Activated T-helper 17 cell treated with anti-CD3 and anti-CD28 coated beads, Interleukin-2, amount 50 U/mL, for 72 hours (primary cell): ENCODE measurements around the gene KCTD11. TPM values are rescaled to one million over a fixed set of nuclear protein-coding genes. Genes with fewer than 3 reads are reported as not detected.
A peak's percentile ranks its signal among the peaks of the same experiment; 100 is the strongest.
"Not testable (repeated sequence)": the region's sequence is repeated elsewhere in the genome, so short reads cannot be mapped to it uniquely, and the experiment has no call there.

Experiments used
- ATAC-seq: fragments of 150-1000 bp; cut with Tn5 transposase; replicated peaks from 2 replicates; pipeline ENCODE4 v1.10.0; 2021; ENCODE audit warnings: mild to moderate bottlenecking, moderate library complexity
- H3K27ac Mint-ChIP-seq: one replicate; pipeline ENCODE4 v1.8.0; 2022; ENCODE audit warnings: mixed read lengths
- H3K27me3 Mint-ChIP-seq: one replicate; pipeline ENCODE4 v1.8.0; 2022; ENCODE audit warnings: mixed read lengths
- H3K36me3 Mint-ChIP-seq: one replicate; pipeline ENCODE4 v1.8.0; 2022; ENCODE audit warnings: low read depth, mild to moderate bottlenecking, mixed read lengths
- H3K4me1 Mint-ChIP-seq: one replicate; pipeline ENCODE4 v1.8.0; 2022; ENCODE audit warnings: mixed read lengths
- H3K4me3 Mint-ChIP-seq: one replicate; pipeline ENCODE4 v1.8.0; 2022; ENCODE audit warnings: mild to moderate bottlenecking, mixed read lengths
- H3K9me3 Mint-ChIP-seq: one replicate; pipeline ENCODE4 v1.8.0; 2022; ENCODE audit warnings: mixed read lengths
- total RNA-seq, 2 donors: library from RNA; stranded (reverse); gene quantifications; one replicate each; pipeline ENCODE4 v1.2.3, GENCODE V29; 2022

KCTD11 gene
- total RNA-seq, 2 donors from 2014 or later: 14.0 to 96.8 TPM

GRCh38 chr17:7347630-7348477 is 4.1 kb upstream of the KCTD11 start:
- H3K36me3 Mint-ChIP-seq: peaks cover 97% of the 10 kb centered on the region
- H3K4me3 Mint-ChIP-seq: peak overlapping the region; percentile 88
- no peaks in the 10 kb centered on the region for H3K9me3 Mint-ChIP-seq
- no peaks in the 10 kb centered on the region for H3K27me3 Mint-ChIP-seq
- no peak for ATAC-seq
- peak overlapping the region; percentile 87 for H3K27ac Mint-ChIP-seq
- H3K4me1 Mint-ChIP-seq: peaks cover 19% of the 10 kb centered on the region

- Mint-ChIP-seq H3K27ac (peak overlapping the region; percentile 87), H3K4me1 (peaks cover 19% of the 10 kb centered on the region), H3K9me3 (no peaks in the 10 kb centered on the region), H3K36me3 (peaks cover 97% of the 10 kb centered on the region), H3K27me3 (no peaks in the 10 kb centered on the region), H3K4me3 (peak overlapping the region; percentile 88)
- peak; percentile 11 for ATAC-seq
Observed at GRCh38 chr17:7348478-7349242, 3.3 kb upstream of the KCTD11 start.

GRCh38 chr17:7352503-7352889 is 534 bp downstream of the KCTD11 start:
- H3K36me3 Mint-ChIP-seq: peaks cover 70% of the 10 kb centered on the region
- H3K4me1 Mint-ChIP-seq: peaks cover 20% of the 10 kb centered on the region
- H3K9me3 Mint-ChIP-seq: no peaks in the 10 kb centered on the region

DNA sequence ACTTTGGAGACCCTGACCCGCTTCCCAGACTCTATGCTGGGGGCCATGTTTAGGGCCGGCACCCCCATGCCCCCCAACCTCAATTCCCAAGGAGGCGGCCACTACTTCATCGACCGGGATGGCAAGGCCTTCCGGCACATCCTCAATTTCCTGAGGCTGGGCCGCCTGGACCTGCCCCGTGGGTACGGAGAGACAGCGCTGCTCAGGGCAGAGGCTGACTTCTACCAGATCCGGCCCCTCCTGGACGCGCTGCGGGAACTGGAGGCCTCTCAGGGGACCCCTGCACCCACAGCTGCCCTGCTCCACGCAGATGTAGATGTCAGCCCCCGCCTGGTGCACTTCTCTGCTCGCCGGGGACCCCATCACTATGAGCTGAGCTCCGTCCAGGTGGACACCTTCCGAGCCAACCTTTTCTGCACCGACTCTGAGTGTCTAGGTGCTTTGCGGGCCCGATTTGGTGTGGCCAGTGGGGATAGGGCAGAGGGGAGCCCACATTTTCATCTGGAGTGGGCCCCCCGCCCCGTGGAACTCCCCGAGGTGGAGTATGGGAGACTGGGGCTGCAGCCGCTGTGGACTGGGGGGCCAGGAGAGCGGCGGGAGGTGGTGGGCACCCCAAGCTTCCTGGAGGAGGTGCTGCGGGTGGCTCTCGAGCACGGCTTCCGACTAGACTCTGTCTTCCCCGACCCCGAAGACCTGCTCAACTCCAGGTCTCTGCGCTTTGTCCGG is 1.1 kb downstream of the KCTD11 start:
- peak overlapping the region; percentile 88 for H3K4me3 Mint-ChIP-seq
- peaks cover 17% of the 10 kb centered on the region for H3K4me1 Mint-ChIP-seq
- no peaks in the 10 kb centered on the region for H3K27me3 Mint-ChIP-seq
- H3K27ac Mint-ChIP-seq: peak overlapping the region; percentile 93
- ATAC-seq: no peak
- no peaks in the 10 kb centered on the region for H3K9me3 Mint-ChIP-seq
- H3K36me3 Mint-ChIP-seq: peaks cover 65% of the 10 kb centered on the region

More at GRCh38 chr17:7352503-7352889, 534 bp downstream of the KCTD11 start:
- ATAC-seq: no peak
- peak overlapping the region; percentile 93 for H3K27ac Mint-ChIP-seq
- H3K4me3 Mint-ChIP-seq: peak overlapping the region; percentile 88
- no peaks in the 10 kb centered on the region for H3K27me3 Mint-ChIP-seq

DNA sequence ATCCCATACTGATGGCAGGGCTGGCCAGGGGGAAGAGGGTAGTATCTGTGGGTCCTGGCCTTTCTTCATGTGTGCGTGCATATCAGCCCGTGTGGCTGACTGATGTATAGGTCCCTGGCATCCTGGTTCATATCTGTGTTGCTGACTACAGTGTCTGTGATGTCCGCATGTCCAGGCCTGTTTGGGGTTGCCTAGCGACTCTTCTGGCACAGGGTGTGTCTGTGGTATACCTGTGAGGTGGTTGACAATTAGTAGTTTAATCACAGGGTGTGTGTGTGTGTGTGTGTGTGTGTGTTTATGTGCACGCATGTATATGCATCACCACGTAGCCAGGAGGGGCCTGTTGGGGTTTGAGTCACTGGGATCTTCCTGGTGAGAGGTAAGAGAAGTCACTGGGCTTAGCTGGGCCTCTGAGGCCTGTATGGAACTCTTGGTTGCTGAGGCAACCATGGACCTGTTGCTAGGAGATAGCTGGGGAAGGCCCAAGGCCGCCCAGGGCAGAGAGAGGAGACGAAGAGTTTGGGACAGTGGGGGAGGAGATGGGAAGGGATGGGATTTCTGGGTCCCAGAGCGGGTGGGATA is 2.4 kb downstream of the KCTD11 start:
- Mint-ChIP-seq H3K36me3 (peaks cover 52% of the 10 kb centered on the region), H3K4me3 (peak overlapping the region; percentile 88), H3K4me1 (peaks cover 6% of the 10 kb centered on the region), H3K27me3 (no peaks in the 10 kb centered on the region), H3K27ac (peak overlapping the region; percentile 93), H3K9me3 (no peaks in the 10 kb centered on the region)
- peak; percentile 59 for ATAC-seq

DNA sequence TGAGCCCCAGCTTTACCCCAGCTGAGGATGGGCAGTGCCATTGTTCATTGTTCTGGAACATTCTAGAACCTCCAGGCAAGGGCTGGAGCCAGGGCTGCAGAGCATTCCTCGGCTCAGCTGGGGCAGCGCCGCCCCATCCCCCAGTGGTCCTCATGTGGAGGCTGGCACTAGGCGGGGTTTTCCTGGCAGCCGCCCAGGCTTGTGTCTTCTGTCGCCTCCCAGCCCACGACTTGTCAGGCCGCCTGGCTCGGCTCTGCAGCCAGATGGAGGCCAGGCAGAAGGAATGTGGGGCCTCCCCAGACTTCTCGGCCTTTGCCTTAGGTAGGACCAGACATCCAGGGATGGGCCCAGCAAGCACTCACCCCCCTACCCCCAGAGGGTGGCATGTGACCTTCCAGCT is 3.1 kb downstream of the KCTD11 start, which contains the start of gene TMEM95:
TMEM95 (plus strand) TSS at position 104 of the 400 bp plus-strand sequence; CDS start at position 153, 49 bp downstream.
- Mint-ChIP-seq H3K27me3 (no peaks in the 10 kb centered on the region), H3K4me1 (peaks cover 6% of the 10 kb centered on the region), H3K27ac (peak within 1 kb of the TSS; percentile 93), H3K4me3 (peak within 1 kb of the TSS; percentile 88), H3K9me3 (no peaks in the 10 kb centered on the region), H3K36me3 (peaks cover 45% of the 10 kb centered on the region)
- ATAC-seq: no peak

GRCh38 chr17:7355573-7355972 is 3.6 kb downstream of the KCTD11 start:
- Mint-ChIP-seq H3K9me3 (no peaks in the 10 kb centered on the region), H3K27ac (peak overlapping the region; percentile 30), H3K4me3 (peak overlapping the region; percentile 88), H3K27me3 (no peaks in the 10 kb centered on the region), H3K4me1 (peaks cover 6% of the 10 kb centered on the region), H3K36me3 (peaks cover 40% of the 10 kb centered on the region)
- no peak for ATAC-seq

- H3K27me3 Mint-ChIP-seq: no peaks in the 10 kb centered on the region
- H3K4me1 Mint-ChIP-seq: peaks cover 6% of the 10 kb centered on the region
- peak overlapping the region; percentile 30 for H3K27ac Mint-ChIP-seq
- peaks cover 34% of the 10 kb centered on the region for H3K36me3 Mint-ChIP-seq
- no peaks in the 10 kb centered on the region for H3K9me3 Mint-ChIP-seq
- ATAC-seq: peak; percentile 36
- peak overlapping the region; percentile 88 for H3K4me3 Mint-ChIP-seq
Observed at GRCh38 chr17:7356072-7356549, 4.1 kb downstream of the KCTD11 start.

DNA sequence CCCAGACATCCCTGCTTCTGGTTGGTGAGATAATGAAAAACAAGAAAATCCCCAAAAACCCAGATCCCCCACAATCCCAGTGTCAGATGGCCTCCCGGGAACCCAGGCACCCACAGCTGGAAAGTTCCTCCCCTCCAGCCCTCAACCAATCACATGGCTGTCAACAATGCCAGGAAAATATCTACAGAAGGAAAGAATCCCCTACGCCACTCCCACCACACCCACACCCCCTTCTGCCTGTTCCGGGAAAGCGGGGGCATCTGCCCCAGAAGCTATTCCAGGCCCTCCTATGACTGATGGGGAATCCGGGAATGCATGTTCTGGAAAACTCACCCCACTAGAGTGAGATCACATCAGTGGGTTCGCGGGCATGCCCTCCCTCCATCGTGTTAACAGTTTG is 4.8 kb downstream of the KCTD11 start:
- Mint-ChIP-seq H3K27ac (no peak overlapping the region), H3K4me1 (peaks cover 6% of the 10 kb centered on the region), H3K9me3 (no peaks in the 10 kb centered on the region), H3K4me3 (no peak overlapping the region), H3K27me3 (peaks cover under 1% of the 10 kb centered on the region), H3K36me3 (peaks cover 29% of the 10 kb centered on the region)
- ATAC-seq: no peak

DNA sequence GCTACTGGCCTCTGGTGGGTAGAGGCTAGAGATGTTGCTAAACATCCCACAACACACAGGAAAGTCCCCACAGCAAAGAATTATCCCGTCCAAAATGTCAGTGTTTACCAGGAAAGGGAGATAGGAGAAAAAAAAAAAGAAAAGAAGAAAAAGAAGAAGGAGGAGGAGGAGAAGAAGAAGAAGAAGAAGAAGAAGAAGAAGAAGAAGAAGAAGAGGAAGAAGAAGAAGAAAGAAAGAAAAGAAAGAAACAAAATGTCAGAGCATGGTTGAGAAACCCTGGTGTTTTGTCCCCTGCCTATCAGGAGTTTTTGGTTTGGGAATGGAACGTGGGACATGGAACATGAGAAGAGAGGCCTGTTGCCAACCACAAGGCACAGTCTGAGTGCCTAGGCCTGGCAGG is 5.4 kb downstream of the KCTD11 start:
- H3K9me3 Mint-ChIP-seq: no peaks in the 10 kb centered on the region
- H3K36me3 Mint-ChIP-seq: peaks cover 25% of the 10 kb centered on the region
- H3K4me1 Mint-ChIP-seq: peaks cover 6% of the 10 kb centered on the region
- H3K4me3 Mint-ChIP-seq: no peak overlapping the region
- peaks cover 4% of the 10 kb centered on the region for H3K27me3 Mint-ChIP-seq
- H3K27ac Mint-ChIP-seq: no peak overlapping the region
- ATAC-seq: no peak

- Mint-ChIP-seq H3K4me1 (no peaks in the 10 kb centered on the region), H3K27ac (peak overlapping the region; percentile 39), H3K9me3 (no peaks in the 10 kb centered on the region), H3K36me3 (no peaks in the 10 kb centered on the region), H3K27me3 (peaks cover 4% of the 10 kb centered on the region), H3K4me3 (no peak overlapping the region)
- no peak for ATAC-seq
Observed at GRCh38 chr17:7361906-7362305, 9.9 kb downstream of the KCTD11 start.

- no peak for ATAC-seq
- H3K27ac Mint-ChIP-seq: no peak overlapping the region
- H3K9me3 Mint-ChIP-seq: no peaks in the 10 kb centered on the region
- H3K4me3 Mint-ChIP-seq: no peak overlapping the region
- no peaks in the 10 kb centered on the region for H3K4me1 Mint-ChIP-seq
- peaks cover 4% of the 10 kb centered on the region for H3K27me3 Mint-ChIP-seq
- H3K36me3 Mint-ChIP-seq: no peaks in the 10 kb centered on the region
Observed at GRCh38 chr17:7363311-7363710, 11.3 kb downstream of the KCTD11 start.

DNA sequence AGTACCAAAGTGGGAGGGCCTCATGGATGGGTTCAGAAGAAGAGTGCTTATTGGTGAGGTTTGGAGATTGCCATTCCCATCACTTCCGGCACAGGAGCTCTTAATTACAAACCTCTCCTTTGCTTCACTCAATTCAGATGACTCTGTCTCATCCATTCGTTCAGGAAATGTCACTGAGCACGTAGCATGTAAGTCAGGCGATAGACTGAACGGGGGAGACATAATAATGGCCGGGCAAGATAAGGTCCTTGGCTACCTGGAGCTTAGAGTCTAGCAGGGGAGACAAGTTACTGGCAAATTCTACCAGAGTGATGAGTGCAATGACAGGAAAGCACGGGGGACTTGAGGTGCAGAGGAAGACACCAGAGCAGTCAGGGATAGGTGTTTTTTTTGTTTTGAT is 14.0 kb downstream of the KCTD11 start:
- H3K4me1 Mint-ChIP-seq, ATAC-seq: not testable (repeated sequence)

GRCh38 chr17:7367083-7367482 is 15.1 kb downstream of the KCTD11 start:
- no peak for ATAC-seq
- no peaks in the 10 kb centered on the region for H3K4me1 Mint-ChIP-seq
- H3K9me3 Mint-ChIP-seq: no peaks in the 10 kb centered on the region
- no peak overlapping the region for H3K27ac Mint-ChIP-seq
- H3K27me3 Mint-ChIP-seq: peaks cover under 1% of the 10 kb centered on the region
- no peaks in the 10 kb centered on the region for H3K36me3 Mint-ChIP-seq
- H3K4me3 Mint-ChIP-seq: no peak overlapping the region

More for the DNA sequence above, 14.0 kb downstream of the KCTD11 start:
- not testable (repeated sequence) for H3K27ac Mint-ChIP-seq, H3K4me3 Mint-ChIP-seq, H3K9me3 Mint-ChIP-seq, H3K36me3 Mint-ChIP-seq, H3K27me3 Mint-ChIP-seq
